Breast epithelium (tissue), 3 donors: ENCODE results near the gene MVB12B.

Source experiments
- CTCF ChIP-seq, 3 donors: fragments of 450-650 bp; IDR thresholded peaks; one replicate each; pipeline ENCODE4 v1.5.1; 2016 to 2017; ENCODE audit warnings: antibody characterized with exemption in 3 of 3, mild to moderate bottlenecking in 3 of 3, moderate library complexity in 3 of 3
- POLR2A ChIP-seq: fragments of 450-650 bp; IDR thresholded peaks from one replicate; pipeline ENCODE4 v1.6.1; 2016; ENCODE audit warnings: antibody characterized with exemption, mild to moderate bottlenecking, moderate library complexity
- POLR2AphosphoS5 ChIP-seq, 3 donors: sonication (generic); formaldehyde crosslinking; IDR thresholded peaks; one replicate each; pipeline ENCODE4 v1.6.1; 2017; ENCODE audit warnings: antibody characterized with exemption in 3 of 3

GRCh38 chr9:126317513-126317912 is 9.1 kb upstream of the MVB12B start:
- TF ChIP-seq CTCF (IDR thresholded peaks at IDR 0.05) (peak in 2 of 3 donors; percentile 8 to 25), POLR2A (no peak), POLR2AphosphoS5 (IDR thresholded peaks at IDR 0.05) (no peak)
